K562 (cell line): ENCODE measurements around the gene RIT1. TPM values are rescaled to one million over a fixed set of nuclear protein-coding genes. Genes with fewer than 3 reads are reported as not detected.

Source experiments
- ATAC-seq: fragments of 200-7000 bp; cut with Tn5 transposase; 3 replicates; pipeline ENCODE4 v1.9.1; 2020; ENCODE audit warnings: moderate library complexity
- BruUV-seq: library from RNA; stranded (reverse); fragments of 400-500 nt; replicated peaks from 2 replicates; lab custom pipeline; 2021; lab: Mats Ljungman, UMichigan
- CTCF ChIA-PET: fragments of 300-600 bp; formaldehyde crosslinking; extraction: SDS; loops from one replicate; lab custom pipeline; 2021; ENCODE audit warnings: low intra/inter-chr PET ratio; lab: Yijun Ruan, JAX
- POLR2A ChIA-PET: fragments of 300-600, 350-650 bp; sonication (Branson Sonifier 250); formaldehyde crosslinking; extraction: SDS; loops from one replicate; lab custom pipeline; 2021; ENCODE audit warnings: antibody characterized with exemption, inconsistent platforms; lab: Yijun Ruan, JAX
- DNase-seq, 4 experiments: peaks; one replicate each; pipeline versions ENCODE4 v3.0.0 to v3.0.0-alpha.2; 2011 to 2018; ENCODE audit warnings: low spot score in 3 of 4, mixed read lengths in 3 of 4; ENCODE audit errors: extremely low read depth in 1 of 4
- FAIRE-seq: peaks from 2 replicates; lab custom pipeline; 2011; peaks lifted over from hg19 to GRCh38; lab: Jason Lieb, UNC
- H2AFZ ChIP-seq: 2 replicates; pipeline ENCODE4 v1.6.0; 2011; ENCODE audit warnings: low read depth, low read length, control low read depth, inconsistent platforms
- H3K27ac ChIP-seq: fragments of 200-600 bp; 3 replicates; pipeline ENCODE4 v1.8.0; 2011; ENCODE audit warnings: low read depth, mild to moderate bottlenecking, control low read depth, inconsistent platforms, low read length, moderate library complexity, mixed read lengths; ENCODE audit errors: extremely low read depth
- H3K27me3 ChIP-seq, 2 experiments: fragments of 300-600 bp in 1 of 2; 2 replicates in 1 of 2; 3 replicates in 1 of 2; pipeline versions ENCODE4 v1.6.0 to v1.8.0; 2011; ENCODE audit warnings: inconsistent platforms in 2 of 2, low read length in 2 of 2, mild to moderate bottlenecking in 1 of 2, mixed read lengths in 1 of 2, moderate library complexity in 1 of 2; ENCODE audit not compliant: control insufficient read depth in 2 of 2, insufficient read depth in 2 of 2
- H3K36me3 ChIP-seq: fragments of 300-600 bp; 3 replicates; pipeline ENCODE4 v1.8.0; 2011; ENCODE audit warnings: mild to moderate bottlenecking, low read length, inconsistent platforms; ENCODE audit not compliant: control insufficient read depth, insufficient read depth
- H3K4me1 ChIP-seq, 2 experiments: fragments of 200-600 bp in 1 of 2; replicated peaks in 1 of 2; 2 replicates in 1 of 2; 3 replicates in 1 of 2; pipeline versions ENCODE4 v1.5.1 to v1.8.0; 2011; ENCODE audit warnings: inconsistent platforms in 2 of 2, low read length in 2 of 2, mild to moderate bottlenecking in 1 of 2, mixed read lengths in 1 of 2, moderate library complexity in 1 of 2; ENCODE audit not compliant: control insufficient read depth in 2 of 2, insufficient read depth in 2 of 2
- H3K4me2 ChIP-seq: 2 replicates; pipeline ENCODE4 v1.6.1; 2011; ENCODE audit warnings: low read length, control low read depth, inconsistent platforms, mixed read lengths; ENCODE audit not compliant: insufficient read depth
- H3K4me3 ChIP-seq: fragments of 200-600 bp; sonication (generic), shearing (Covaris generic); 2 replicates; pipeline ENCODE4 v1.5.1; 2016; ENCODE audit warnings: control low read depth, inconsistent platforms
- H3K79me2 ChIP-seq: fragments of 200-600 bp; 3 replicates; pipeline ENCODE4 v1.8.0; 2011; ENCODE audit warnings: low read length, inconsistent platforms; ENCODE audit not compliant: control insufficient read depth, insufficient read depth
- H3K9ac ChIP-seq, 2 experiments: 2 replicates each; pipeline versions ENCODE4 v1.6.0 to v1.6.1; 2011; ENCODE audit warnings: low read depth in 2 of 2, low read length in 2 of 2, control low read depth in 1 of 2, inconsistent platforms in 1 of 2, mild to moderate bottlenecking in 1 of 2, mixed read lengths in 1 of 2; ENCODE audit not compliant: insufficient read depth in 1 of 2
- H3K9me1 ChIP-seq: one replicate; pipeline ENCODE4 v1.6.0; 2011; ENCODE audit warnings: inconsistent platforms, mild to moderate bottlenecking, low read length, moderate library complexity; ENCODE audit not compliant: control insufficient read depth, insufficient read depth
- H3K9me3 ChIP-seq: replicated peaks from 2 replicates; pipeline ENCODE4 v1.5.1; 2011; ENCODE audit warnings: low read depth, low read length, inconsistent platforms; ENCODE audit not compliant: control insufficient read depth, insufficient read depth
- H4K20me1 ChIP-seq: replicated peaks from 2 replicates; pipeline ENCODE4 v1.6.1; 2011; ENCODE audit warnings: low read length, inconsistent platforms, mixed read lengths; ENCODE audit not compliant: control insufficient read depth, insufficient read depth
- C11orf30 ChIP-seq: fragments of 450-650 bp; IDR thresholded peaks from 2 replicates; pipeline ENCODE4 v1.6.1; 2016; ENCODE audit warnings: low read depth, mild to moderate bottlenecking
- CBX8 ChIP-seq: fragments of 200-600 bp; sonication (generic); IDR thresholded peaks from 2 replicates; pipeline ENCODE4 v1.6.1; 2012; ENCODE audit warnings: borderline replicate concordance, mixed run types, low read depth, mild to moderate bottlenecking, moderate library complexity, mixed read lengths, low read length, control low read depth, inconsistent platforms; ENCODE audit not compliant: poor library complexity, severe bottlenecking; ENCODE audit errors: extremely low read depth
- ELF4 ChIP-seq: fragments of 450-650 bp; formaldehyde crosslinking; IDR thresholded peaks from 2 replicates; pipeline ENCODE4 v1.4.0; 2022; ENCODE audit warnings: missing genetic modification characterization
- FIP1L1 ChIP-seq: fragments of 200-400 bp; formaldehyde crosslinking; IDR thresholded peaks from 2 replicates; pipeline ENCODE4 v1.6.1; 2018; ENCODE audit warnings: mild to moderate bottlenecking, low read depth, low read length; ENCODE audit not compliant: poor library complexity, severe bottlenecking
- HOXB6 ChIP-seq: fragments of 250-450 bp; sonication (Bioruptor Pico); IDR thresholded peaks from 2 replicates; pipeline ENCODE4 v1.5.1; 2022; ENCODE audit warnings: mild to moderate bottlenecking, borderline replicate concordance
- KAT2B ChIP-seq: IDR thresholded peaks from one replicate; pipeline ENCODE4 v1.6.1; 2012; ENCODE audit warnings: low read depth, mild to moderate bottlenecking, control low read depth, inconsistent platforms, low read length, moderate library complexity
- KHSRP ChIP-seq: fragments of 450-650 bp; IDR thresholded peaks from 2 replicates; pipeline ENCODE4 v1.6.1; 2017
- LARP7 ChIP-seq: fragments of 450-650 bp; IDR thresholded peaks from 2 replicates; pipeline ENCODE4 v1.6.1; 2016
- MAFF ChIP-seq: IDR thresholded peaks from 2 replicates; pipeline ENCODE4 v1.6.1; 2012; ENCODE audit warnings: low read length, improper control_type of control experiment
- NCOA1 ChIP-seq: fragments of 450-650 bp; IDR thresholded peaks from 2 replicates; pipeline ENCODE4 v1.6.1; 2016; ENCODE audit warnings: low read depth
- NKRF ChIP-seq: fragments of 450-650 bp; IDR thresholded peaks from 2 replicates; pipeline ENCODE4 v1.6.1; 2016; ENCODE audit warnings: borderline replicate concordance
- NR1H2 ChIP-seq: sonication (generic); formaldehyde crosslinking; IDR thresholded peaks from 2 replicates; pipeline ENCODE4 v1.4.0; 2020; ENCODE audit warnings: mild to moderate bottlenecking, missing genetic modification reagents
- PTBP1 ChIP-seq: fragments of 200-400 bp; formaldehyde crosslinking; IDR thresholded peaks from 2 replicates; pipeline ENCODE4 v1.6.1; 2017; ENCODE audit warnings: low read depth, low read length
- TCF7L2 ChIP-seq: fragments of 150-350 bp; IDR thresholded peaks from 2 replicates; pipeline ENCODE4 v1.6.1; 2016; ENCODE audit warnings: low read depth, mild to moderate bottlenecking, low read length, moderate library complexity
- THRAP3 ChIP-seq: fragments of 450-650 bp; IDR thresholded peaks from 2 replicates; pipeline ENCODE4 v1.6.1; 2016; ENCODE audit warnings: mild to moderate bottlenecking, inconsistent platforms, borderline replicate concordance
- ZBTB26 ChIP-seq: fragments of 450-650 bp; formaldehyde crosslinking; IDR thresholded peaks from 2 replicates; pipeline ENCODE4 v1.4.0; 2022; ENCODE audit warnings: missing genetic modification characterization
- ZNF239 ChIP-seq: fragments of 250-450 bp; sonication (Bioruptor Pico); IDR thresholded peaks from 2 replicates; pipeline ENCODE4 v1.4.0; 2020; ENCODE audit warnings: mild to moderate bottlenecking
- ZNF445 ChIP-seq: fragments of 250-450 bp; sonication (Bioruptor Pico); IDR thresholded peaks from 2 replicates; pipeline ENCODE4 v1.4.0; 2020; ENCODE audit warnings: low read depth, mild to moderate bottlenecking, moderate library complexity
- WGBS: fragments of 100-300 bp; shearing (Covaris generic); methylation state at CpG from one replicate; pipeline ENCODE4 v1.1.6; 2016; ENCODE audit warnings: low coverage, mixed read lengths; ENCODE audit not compliant: insufficient coverage; ENCODE audit errors: missing lambda C conversion rate; 5-methylcytosine and 5-hydroxymethylcytosine counted together
- in situ Hi-C: fragments of 300-500 bp; cut with MboI; formaldehyde crosslinking; loops from 4 replicates; pipeline ENCODE4 v1.15.0; 2018; ENCODE audit warnings: inconsistent platforms, mixed read lengths
- intact Hi-C: fragments of 100-400 bp; cut with micrococcal nuclease; formaldehyde crosslinking; loops from 2 replicates; pipeline ENCODE4 v1.14.2; 2022
- polyA plus RNA-seq, 8 experiments: library from polyadenylated mRNA; depleted of rRNA in 4 of 8; stranded (reverse) in 5 of 8; unstranded in 3 of 8; fragments of >200 nt; fragmentation: Nextera tagmentation in 2 of 8; fragmentation: Illumina TruSeq in 1 of 8; extraction: Ambion mirVana in 2 of 8; extraction: Trizol in 1 of 8; gene quantifications; 2 replicates each; pipeline versions ENCODE4 v1.2.1 to v1.2.3, GENCODE V29; 2011 to 2014; ENCODE audit warnings: inconsistent platforms in 1 of 8, missing spikeins in 1 of 8
- total RNA-seq, 7 experiments: library from RNA; depleted of rRNA in 6 of 7; stranded (reverse); fragments of >200 nt in 6 of 7; fragmentation: Illumina TruSeq in 2 of 7; extraction: Trizol in 2 of 7; gene quantifications; 2 replicates each; pipeline versions ENCODE4 v1.2.1 to v1.2.3, GENCODE V29; 2011 to 2021; ENCODE audit warnings: low replicate concordance in 1 of 7
- TF ChIP-seq, protein P1 (sequence below): fragments of 450-650 bp; conservative IDR thresholded peaks from 2 replicates; pipeline ENCODE4 v1.6.1; 2016; ENCODE audit warnings: missing genetic modification characterization, low read depth, mild to moderate bottlenecking, control low read depth, missing compliant biosample characterization

Gene RIT1
- total and polyA plus RNA-seq, 9 of the 15 experiments (the other 6 are each of a cell fraction or from before 2014, with no cell fraction given), result 13.5 to 57.6 (median 22.9) TPM

GRCh38 chr1:155933591-155934096 is 22.5 kb upstream of the RIT1 start:
- Histone ChIP-seq H4K20me1 (0 out of 2 replicates have a peak, but pooled peaks cover 5% of the 10 kb centered on the region), H3K36me3 (peaks cover 51% of the 10 kb centered on the region), H3K4me1 (peaks cover 12 to 13% of the 10 kb centered on the region in 2 experiments; a peak in 4 of 5 replicates), H3K4me3 (peak overlapping the region; percentile 81), H3K27me3 (no peaks in the 10 kb centered on the region), H3K4me2 (peak overlapping the region; percentile 88), H3K9me3 (no peaks in the 10 kb centered on the region), H3K27ac (peak overlapping the region; percentile 94), H3K9ac (peak overlapping the region; percentile 98), H3K9me1 (no peaks in the 10 kb centered on the region), H3K79me2 (peaks cover 59% of the 10 kb centered on the region), H2AFZ (0 out of 2 replicates have a peak overlapping the region, but pooled peaks have one; percentile 92)
- in situ Hi-C loops (loop anchor here (5.0 kb wide), 1 partner anchor 134 kb away; no protein-coding TSS in a partner anchor), intact Hi-C loops (loop anchor here (2.0 to 10.0 kb wide), 2 partner anchors 75 to 191 kb away; partner anchors contain the start of gene SYT11)
- DNase-seq (peak in 3 of 4 experiments; percentile 41 to 57 (median 54)), FAIRE-seq (no peak), ATAC-seq (peak; percentile 44)
- 0% methylated on average over 10 of the region's 10 CpGs for WGBS
- POLR2A ChIA-PET, result interaction anchor here (0.6 to 6.3 kb wide), 30 partner anchors 9 to 551 kb away, joined by 3 to 100 read pairs (median 4); partner anchors contain the start of genes LAMTOR2, RAB25 and SYT11
- CTCF ChIA-PET, result no interaction called here
- TSS peak; percentile 41 for BruUV-seq
- TF ChIP-seq C11orf30, result no peak
- TF ChIP-seq THRAP3, result no peak
- no peak for TF ChIP-seq MAFF
- no peak for TF ChIP-seq LARP7
- no peak for TF ChIP-seq HOXB6
- TF ChIP-seq, protein P1, sequence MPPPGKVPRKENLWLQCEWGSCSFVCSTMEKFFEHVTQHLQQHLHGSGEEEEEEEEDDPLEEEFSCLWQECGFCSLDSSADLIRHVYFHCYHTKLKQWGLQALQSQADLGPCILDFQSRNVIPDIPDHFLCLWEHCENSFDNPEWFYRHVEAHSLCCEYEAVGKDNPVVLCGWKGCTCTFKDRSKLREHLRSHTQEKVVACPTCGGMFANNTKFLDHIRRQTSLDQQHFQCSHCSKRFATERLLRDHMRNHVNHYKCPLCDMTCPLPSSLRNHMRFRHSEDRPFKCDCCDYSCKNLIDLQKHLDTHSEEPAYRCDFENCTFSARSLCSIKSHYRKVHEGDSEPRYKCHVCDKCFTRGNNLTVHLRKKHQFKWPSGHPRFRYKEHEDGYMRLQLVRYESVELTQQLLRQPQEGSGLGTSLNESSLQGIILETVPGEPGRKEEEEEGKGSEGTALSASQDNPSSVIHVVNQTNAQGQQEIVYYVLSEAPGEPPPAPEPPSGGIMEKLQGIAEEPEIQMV (tag), result no peak
- TF ChIP-seq TCF7L2, result no peak
- no peak for TF ChIP-seq CBX8
- no peak for TF ChIP-seq ZBTB26 (CRISPR knock-in tag)
- TF ChIP-seq ZNF239, result no peak
- no peak for TF ChIP-seq ELF4
- no peak for TF ChIP-seq KAT2B
- TF ChIP-seq PTBP1, result no peak
- no peak for TF ChIP-seq FIP1L1
- TF ChIP-seq KHSRP, result no peak
- TF ChIP-seq NR1H2 (CRISPR knock-in tag), result 0 out of 2 replicates have a peak, but pooled peaks have one; percentile 73
- TF ChIP-seq NCOA1, result no peak
- no peak for TF ChIP-seq NKRF
- TF ChIP-seq ZNF445 (CRISPR knock-in tag), result no peak
